Islet of Langerhans (tissue), 1 donor: Measurements from ENCODE around the gene MAP1A.
"Not testable (repeated sequence)": the region's sequence is repeated elsewhere in the genome, so short reads cannot be mapped to it uniquely, and the experiment has no call there.

Experiments
- FAIRE-seq: peaks from one replicate; lab custom pipeline; 2011; peaks lifted over from hg19 to GRCh38; lab: Jason Lieb, UNC

MAP1A gene

GRCh38 chr15:43529587-43530345 is 12.4 kb downstream of the MAP1A start:
- no peak for FAIRE-seq

GRCh38 chr15:43531018-43531670 is 13.7 kb downstream of the MAP1A start:
- FAIRE-seq: no peak

GRCh38 chr15:43532826-43533225 is 15.4 kb downstream of the MAP1A start:
- not testable (repeated sequence) for FAIRE-seq

GRCh38 chr15:43534897-43535296 is 17.5 kb downstream of the MAP1A start:
- FAIRE-seq: no peak

GRCh38 chr15:43538091-43538490 is 20.7 kb downstream of the MAP1A start:
- FAIRE-seq: no peak

GRCh38 chr15:43541785-43542184 is 24.4 kb downstream of the MAP1A start:
- no peak for FAIRE-seq

GRCh38 chr15:43544266-43544665 is 26.9 kb downstream of the MAP1A start:
- no peak for FAIRE-seq

- FAIRE-seq: no peak
These were observed 28.0 kb downstream of the MAP1A start for GRCh38 chr15:43545426-43545825.

- FAIRE-seq: no peak
These were observed 30.1 kb downstream of the MAP1A start for GRCh38 chr15:43547539-43547938.

- no peak for FAIRE-seq
These were observed 33.3 kb downstream of the MAP1A start for GRCh38 chr15:43550527-43551363.

GRCh38 chr15:43552256-43552655 is 34.8 kb downstream of the MAP1A start:
- FAIRE-seq: no peak

GRCh38 chr15:43552986-43553385 is 35.6 kb downstream of the MAP1A start:
- FAIRE-seq: no peak

- FAIRE-seq: not testable (repeated sequence)
These were observed 45.3 kb downstream of the MAP1A start for GRCh38 chr15:43562753-43563152.

GRCh38 chr15:43563793-43564192 is 46.4 kb downstream of the MAP1A start:
- FAIRE-seq: not testable (repeated sequence)

- FAIRE-seq: not testable (repeated sequence)
These were observed 49.2 kb downstream of the MAP1A start for GRCh38 chr15:43566615-43567014.

GRCh38 chr15:43574607-43575006 is 57.2 kb downstream of the MAP1A start:
- not testable (repeated sequence) for FAIRE-seq
